K562 (cell line): ENCODE measurements around the gene TRNP1. TPM values are rescaled to one million over a fixed set of nuclear protein-coding genes. Genes with fewer than 3 reads are reported as not detected.

Experiments
- POLR3A ChIP-seq: IDR thresholded peaks from 2 replicates; pipeline ENCODE4 v1.6.1; 2011; ENCODE audit warnings: borderline replicate concordance, mild to moderate bottlenecking, moderate library complexity; ENCODE audit not compliant: insufficient read length, insufficient read depth; ENCODE audit errors: extremely low read depth
- POU5F1 ChIP-seq: fragments of 150-350 bp; IDR thresholded peaks from 2 replicates; pipeline ENCODE4 v1.6.1; 2014; ENCODE audit warnings: borderline replicate concordance, low read length, low read depth, mild to moderate bottlenecking; ENCODE audit not compliant: partially characterized antibody
- ZBTB40 ChIP-seq, 2 experiments: fragments of 450-650 bp in 1 of 2; sonication (generic) in 1 of 2; formaldehyde crosslinking in 1 of 2; IDR thresholded peaks; 2 replicates each; pipeline versions ENCODE4 v1.7.1 to v1.9.0; 2016 to 2022; ENCODE audit warnings: inconsistent platforms in 1 of 2, mild to moderate bottlenecking in 1 of 2, missing genetic modification reagents in 1 of 2
- ZNF121 ChIP-seq: sonication (generic); formaldehyde crosslinking; conservative IDR thresholded peaks from 2 replicates; pipeline ENCODE4 v1.8.0; 2022; ENCODE audit warnings: missing genetic modification reagents
- ZNF780A ChIP-seq: fragments of 250-450 bp; sonication (Bioruptor Pico); IDR thresholded peaks from 2 replicates; pipeline ENCODE4 v1.5.0; 2021; ENCODE audit warnings: mild to moderate bottlenecking
- polyA plus RNA-seq, 8 experiments: library from polyadenylated mRNA; depleted of rRNA in 4 of 8; stranded (reverse) in 5 of 8; unstranded in 3 of 8; fragments of >200 nt; fragmentation: Nextera tagmentation in 2 of 8; fragmentation: Illumina TruSeq in 1 of 8; extraction: Ambion mirVana in 2 of 8; extraction: Trizol in 1 of 8; gene quantifications; 2 replicates each; pipeline versions ENCODE4 v1.2.1 to v1.2.3, GENCODE V29; 2011 to 2014; ENCODE audit warnings: inconsistent platforms in 1 of 8, missing spikeins in 1 of 8
- total RNA-seq, 7 experiments: library from RNA; depleted of rRNA in 6 of 7; stranded (reverse); fragments of >200 nt in 6 of 7; fragmentation: Illumina TruSeq in 2 of 7; extraction: Trizol in 2 of 7; gene quantifications; 2 replicates each; pipeline versions ENCODE4 v1.2.1 to v1.2.3, GENCODE V29; 2011 to 2021; ENCODE audit warnings: low replicate concordance in 1 of 7
- TF ChIP-seq, protein P1 (sequence below): fragments of 450-650 bp; IDR thresholded peaks from 2 replicates; pipeline ENCODE4 v1.6.1; 2016; ENCODE audit warnings: low read depth
- TF ChIP-seq, protein P2 (sequence below): fragments of 250-450 bp; sonication (Bioruptor Pico); IDR thresholded peaks from 2 replicates; pipeline ENCODE4 v1.8.0; 2021; ENCODE audit warnings: moderate library complexity, mild to moderate bottlenecking, inconsistent platforms
- TF ChIP-seq, protein P3 (sequence below): fragments of 450-650 bp; IDR thresholded peaks from one replicate; pipeline ENCODE4 v1.6.1; 2018; ENCODE audit warnings: mild to moderate bottlenecking, moderate library complexity; ENCODE audit not compliant: partially characterized antibody

Gene TRNP1
- total and polyA plus RNA-seq, 9 of the 15 experiments (the other 6 are each of a cell fraction or from before 2014, with no cell fraction given), result 0.03 to 1.3 (median 0.95) TPM

GRCh38 chr1:27032119-27032461, 38.6 kb downstream of the TRNP1 start (continued):
- TF ChIP-seq ZBTB40 (IDR thresholded peaks at IDR 0.05), result no peak
- no peak for TF ChIP-seq ZBTB40 (CRISPR knock-in tag; IDR thresholded peaks at IDR 0.05)
- TF ChIP-seq POLR3A, result no peak
- no peak for TF ChIP-seq ZNF780A (CRISPR knock-in tag)
- TF ChIP-seq POU5F1, result no peak
- TF ChIP-seq ZNF121 (CRISPR knock-in tag), result no peak
- TF ChIP-seq, protein P1, sequence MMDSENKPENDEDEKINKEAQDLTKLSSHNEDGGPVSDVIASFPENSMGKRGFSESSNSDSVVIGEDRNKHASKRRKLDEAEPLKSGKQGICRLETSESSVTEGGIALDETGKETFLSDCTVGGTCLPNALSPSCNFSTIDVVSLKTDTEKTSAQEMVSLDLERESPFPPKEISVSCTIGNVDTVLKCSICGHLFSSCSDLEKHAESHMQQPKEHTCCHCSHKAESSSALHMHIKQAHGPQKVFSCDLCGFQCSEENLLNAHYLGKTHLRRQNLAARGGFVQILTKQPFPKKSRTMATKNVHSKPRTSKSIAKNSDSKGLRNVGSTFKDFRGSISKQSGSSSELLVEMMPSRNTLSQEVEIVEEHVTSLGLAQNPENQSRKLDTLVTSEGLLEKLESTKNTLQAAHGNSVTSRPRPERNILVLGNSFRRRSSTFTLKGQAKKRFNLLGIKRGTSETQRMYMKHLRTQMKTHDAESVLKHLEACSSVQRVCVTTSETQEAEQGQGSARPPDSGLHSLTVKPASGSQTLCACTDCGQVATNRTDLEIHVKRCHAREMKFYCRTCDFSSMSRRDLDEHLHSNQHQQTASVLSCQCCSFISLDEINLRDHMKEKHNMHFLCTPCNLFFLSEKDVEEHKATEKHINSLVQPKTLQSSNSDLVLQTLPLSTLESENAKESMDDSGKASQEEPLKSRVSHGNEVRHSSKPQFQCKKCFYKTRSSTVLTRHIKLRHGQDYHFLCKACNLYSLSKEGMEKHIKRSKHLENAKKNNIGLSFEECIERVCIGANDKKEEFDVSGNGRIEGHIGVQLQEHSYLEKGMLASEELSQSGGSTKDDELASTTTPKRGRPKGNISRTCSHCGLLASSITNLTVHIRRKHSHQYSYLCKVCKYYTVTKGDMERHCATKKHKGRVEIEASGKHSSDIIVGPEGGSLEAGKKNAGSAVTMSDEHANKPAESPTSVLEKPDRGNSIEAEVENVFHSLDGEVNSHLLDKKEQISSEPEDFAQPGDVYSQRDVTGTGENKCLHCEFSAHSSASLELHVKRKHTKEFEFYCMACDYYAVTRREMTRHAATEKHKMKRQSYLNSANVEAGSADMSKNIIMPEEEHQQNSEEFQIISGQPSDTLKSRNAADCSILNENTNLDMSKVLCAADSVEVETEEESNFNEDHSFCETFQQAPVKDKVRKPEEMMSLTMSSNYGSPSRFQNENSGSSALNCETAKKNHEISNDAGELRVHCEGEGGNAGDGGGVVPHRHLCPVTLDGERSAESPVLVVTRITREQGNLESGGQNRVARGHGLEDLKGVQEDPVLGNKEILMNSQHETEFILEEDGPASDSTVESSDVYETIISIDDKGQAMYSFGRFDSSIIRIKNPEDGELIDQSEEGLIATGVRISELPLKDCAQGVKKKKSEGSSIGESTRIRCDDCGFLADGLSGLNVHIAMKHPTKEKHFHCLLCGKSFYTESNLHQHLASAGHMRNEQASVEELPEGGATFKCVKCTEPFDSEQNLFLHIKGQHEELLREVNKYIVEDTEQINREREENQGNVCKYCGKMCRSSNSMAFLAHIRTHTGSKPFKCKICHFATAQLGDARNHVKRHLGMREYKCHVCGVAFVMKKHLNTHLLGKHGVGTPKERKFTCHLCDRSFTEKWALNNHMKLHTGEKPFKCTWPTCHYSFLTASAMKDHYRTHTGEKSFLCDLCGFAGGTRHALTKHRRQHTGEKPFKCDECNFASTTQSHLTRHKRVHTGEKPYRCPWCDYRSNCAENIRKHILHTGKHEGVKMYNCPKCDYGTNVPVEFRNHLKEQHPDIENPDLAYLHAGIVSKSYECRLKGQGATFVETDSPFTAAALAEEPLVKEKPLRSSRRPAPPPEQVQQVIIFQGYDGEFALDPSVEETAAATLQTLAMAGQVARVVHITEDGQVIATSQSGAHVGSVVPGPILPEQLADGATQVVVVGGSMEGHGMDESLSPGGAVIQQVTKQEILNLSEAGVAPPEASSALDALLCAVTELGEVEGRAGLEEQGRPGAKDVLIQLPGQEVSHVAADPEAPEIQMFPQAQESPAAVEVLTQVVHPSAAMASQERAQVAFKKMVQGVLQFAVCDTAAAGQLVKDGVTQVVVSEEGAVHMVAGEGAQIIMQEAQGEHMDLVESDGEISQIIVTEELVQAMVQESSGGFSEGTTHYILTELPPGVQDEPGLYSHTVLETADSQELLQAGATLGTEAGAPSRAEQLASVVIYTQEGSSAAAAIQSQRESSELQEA, result no peak
- TF ChIP-seq, protein P2, sequence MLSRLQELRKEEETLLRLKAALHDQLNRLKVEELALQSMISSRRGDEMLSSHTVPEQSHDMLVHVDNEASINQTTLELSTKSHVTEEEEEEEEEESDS, result no peak
- TF ChIP-seq, protein P3, sequence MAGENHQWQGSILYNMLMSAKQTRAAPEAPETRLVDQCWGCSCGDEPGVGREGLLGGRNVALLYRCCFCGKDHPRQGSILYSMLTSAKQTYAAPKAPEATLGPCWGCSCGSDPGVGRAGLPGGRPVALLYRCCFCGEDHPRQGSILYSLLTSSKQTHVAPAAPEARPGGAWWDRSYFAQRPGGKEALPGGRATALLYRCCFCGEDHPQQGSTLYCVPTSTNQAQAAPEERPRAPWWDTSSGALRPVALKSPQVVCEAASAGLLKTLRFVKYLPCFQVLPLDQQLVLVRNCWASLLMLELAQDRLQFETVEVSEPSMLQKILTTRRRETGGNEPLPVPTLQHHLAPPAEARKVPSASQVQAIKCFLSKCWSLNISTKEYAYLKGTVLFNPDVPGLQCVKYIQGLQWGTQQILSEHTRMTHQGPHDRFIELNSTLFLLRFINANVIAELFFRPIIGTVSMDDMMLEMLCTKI, result no peak
